Nephron progenitor cell (in vitro differentiated cells): ENCODE measurements around the gene TMEM130.
A peak's percentile ranks its signal among the peaks of the same experiment; 100 is the strongest.

ENCODE experiments used
- DNase-seq: peaks from one replicate; pipeline ENCODE4 v3.0.0; 2021
- H3K27ac Mint-ChIP-seq: 2 replicates; pipeline ENCODE4 v1.8.0; 2021; ENCODE audit warnings: mild to moderate bottlenecking, moderate library complexity, mixed read lengths
- H3K27me3 Mint-ChIP-seq: 2 replicates; pipeline ENCODE4 v1.8.0; 2021; ENCODE audit warnings: mild to moderate bottlenecking, low read depth, mixed read lengths; ENCODE audit not compliant: poor library complexity
- H3K36me3 Mint-ChIP-seq: 2 replicates; pipeline ENCODE4 v1.8.0; 2021; ENCODE audit warnings: low read depth, mixed read lengths
- H3K4me1 Mint-ChIP-seq: 2 replicates; pipeline ENCODE4 v1.8.0; 2021; ENCODE audit warnings: mixed read lengths
- H3K4me3 Mint-ChIP-seq: 2 replicates; pipeline ENCODE4 v1.8.0; 2021; ENCODE audit warnings: mild to moderate bottlenecking, moderate library complexity, mixed read lengths
- H3K9me3 Mint-ChIP-seq: 2 replicates; pipeline ENCODE4 v1.8.0; 2021; ENCODE audit warnings: mild to moderate bottlenecking, moderate library complexity, mixed read lengths
- CTCF ChIP-seq: fragments of 200-600 bp; sonication (generic); IDR thresholded peaks from 2 replicates; pipeline ENCODE4 v1.5.0; 2021; ENCODE audit warnings: antibody characterized with exemption

The TMEM130 gene

GRCh38 chr7:98869027-98869596, 702 bp downstream of the TMEM130 start:
- Mint-ChIP-seq H3K4me3 (peak overlapping the region; percentile 47), H3K27me3 (peaks cover 60% of the 10 kb centered on the region)
- TF ChIP-seq CTCF = no peak

GRCh38 chr7:98868450-98868849, 1.4 kb downstream of the TMEM130 start:
- no peak for TF ChIP-seq CTCF
- peaks cover 65% of the 10 kb centered on the region for H3K27me3 Mint-ChIP-seq
- H3K36me3 Mint-ChIP-seq = no peaks in the 10 kb centered on the region
- H3K9me3 Mint-ChIP-seq = no peaks in the 10 kb centered on the region
- H3K4me3 Mint-ChIP-seq = peak overlapping the region; percentile 23
- peaks cover 11% of the 10 kb centered on the region for H3K4me1 Mint-ChIP-seq
- DNase-seq = no peak
- H3K27ac Mint-ChIP-seq = no peak overlapping the region

More at GRCh38 chr7:98869027-98869596, 702 bp downstream of the TMEM130 start:
- Mint-ChIP-seq H3K36me3 (no peaks in the 10 kb centered on the region), H3K27ac (no peak overlapping the region), H3K4me1 (peaks cover 11% of the 10 kb centered on the region), H3K9me3 (no peaks in the 10 kb centered on the region)
- no peak for DNase-seq

GRCh38 chr7:98866765-98867164, 3.0 kb downstream of the TMEM130 start:
- Mint-ChIP-seq H3K27me3 (peaks cover 70% of the 10 kb centered on the region), H3K4me1 (peaks cover 11% of the 10 kb centered on the region)

GRCh38 chr7:98866351-98866750, 3.5 kb downstream of the TMEM130 start:
- Mint-ChIP-seq H3K4me1 (peaks cover 11% of the 10 kb centered on the region), H3K4me3 (no peak overlapping the region), H3K27ac (no peak overlapping the region), H3K9me3 (no peaks in the 10 kb centered on the region), H3K27me3 (peaks cover 70% of the 10 kb centered on the region), H3K36me3 (no peaks in the 10 kb centered on the region)
- TF ChIP-seq CTCF = no peak
- DNase-seq = no peak

More at GRCh38 chr7:98866765-98867164, 3.0 kb downstream of the TMEM130 start:
- H3K27ac Mint-ChIP-seq = no peak overlapping the region
- H3K36me3 Mint-ChIP-seq = no peaks in the 10 kb centered on the region
- H3K9me3 Mint-ChIP-seq = no peaks in the 10 kb centered on the region
- no peak for DNase-seq
- no peak overlapping the region for H3K4me3 Mint-ChIP-seq
- no peak for TF ChIP-seq CTCF

- no peaks in the 10 kb centered on the region for H3K36me3 Mint-ChIP-seq
- DNase-seq = no peak
- no peak overlapping the region for H3K4me3 Mint-ChIP-seq
- H3K4me1 Mint-ChIP-seq = peaks cover 11% of the 10 kb centered on the region
- TF ChIP-seq CTCF = no peak
- no peak overlapping the region for H3K27ac Mint-ChIP-seq
- no peaks in the 10 kb centered on the region for H3K9me3 Mint-ChIP-seq
- peaks cover 68% of the 10 kb centered on the region for H3K27me3 Mint-ChIP-seq
Observed at GRCh38 chr7:98864731-98865453, 4.9 kb downstream of the TMEM130 start.

GRCh38 chr7:98863601-98864000, 6.2 kb downstream of the TMEM130 start:
- Mint-ChIP-seq H3K27me3 (peaks cover 58% of the 10 kb centered on the region), H3K4me1 (peaks cover 11% of the 10 kb centered on the region)
- TF ChIP-seq CTCF = no peak

More at GRCh38 chr7:98863601-98864000, 6.2 kb downstream of the TMEM130 start:
- no peaks in the 10 kb centered on the region for H3K36me3 Mint-ChIP-seq
- H3K9me3 Mint-ChIP-seq = no peaks in the 10 kb centered on the region
- H3K4me3 Mint-ChIP-seq = no peak overlapping the region
- DNase-seq = no peak
- H3K27ac Mint-ChIP-seq = no peak overlapping the region
